HepG2 (cell line): Measurements from ENCODE around the gene ETFA. TPM values are rescaled to one million over a fixed set of nuclear protein-coding genes. Genes with fewer than 3 reads are reported as not detected.

Source experiments
- ATM ChIP-seq: fragments of 450-650 bp; IDR thresholded peaks from 2 replicates; pipeline ENCODE4 v1.7.1; 2017; ENCODE audit warnings: mild to moderate bottlenecking, borderline replicate concordance
- HHEX ChIP-seq: IDR thresholded peaks from 2 replicates; pipeline ENCODE4 v1.6.1; 2016; ENCODE audit warnings: control low read depth
- MTF2 ChIP-seq: sonication (generic); formaldehyde crosslinking; IDR thresholded peaks from 2 replicates; pipeline ENCODE4 v1.5.0; 2020; ENCODE audit warnings: missing genetic modification reagents, borderline replicate concordance
- SNAPC4 ChIP-seq: sonication (generic); formaldehyde crosslinking; IDR thresholded peaks from 2 replicates; pipeline ENCODE4 v1.4.0; 2020; ENCODE audit warnings: mild to moderate bottlenecking, missing genetic modification reagents
- STAT5B ChIP-seq: sonication (generic); formaldehyde crosslinking; IDR thresholded peaks from 2 replicates; pipeline ENCODE4 v1.4.0; 2020; ENCODE audit warnings: missing genetic modification reagents
- polyA plus RNA-seq, 8 experiments: library from polyadenylated mRNA; depleted of rRNA in 3 of 8; stranded (reverse) in 7 of 8; unstranded in 1 of 8; fragments of >200 nt; fragmentation: Illumina TruSeq in 4 of 8; extraction: Trizol in 4 of 8; gene quantifications; 2 replicates each; pipeline versions ENCODE4 v1.2.1 to v1.2.3, GENCODE V29; 2011 to 2016; ENCODE audit warnings: low read depth in 4 of 8, missing spikeins in 1 of 8, mixed read lengths in 1 of 8; ENCODE audit not compliant: insufficient read depth in 1 of 8
- total RNA-seq, 5 experiments: library from RNA; depleted of rRNA; stranded (reverse); fragments of >200 nt; fragmentation: Illumina TruSeq; extraction: Trizol; gene quantifications; 2 replicates each; pipeline ENCODE4 v1.2.3, GENCODE V29; 2016; ENCODE audit warnings: low read depth in 1 of 5
- TF ChIP-seq, protein P1 (sequence below): sonication (generic); formaldehyde crosslinking; IDR thresholded peaks from 2 replicates; pipeline ENCODE4 v1.4.0; 2020; ENCODE audit warnings: missing genetic modification reagents, borderline replicate concordance
- TF ChIP-seq, protein P2 (sequence below): IDR thresholded peaks from 2 replicates; pipeline ENCODE4 v1.6.1; 2016; ENCODE audit warnings: missing compliant biosample characterization, missing genetic modification reagents, borderline replicate concordance
- TF ChIP-seq, protein P3 (sequence below): sonication (generic); formaldehyde crosslinking; IDR thresholded peaks from 2 replicates; pipeline ENCODE4 v1.8.1; 2022; ENCODE audit warnings: mild to moderate bottlenecking, missing genetic modification reagents
- TF ChIP-seq, protein P4 (sequence below), 2 experiments: fragments of 450-650 bp in 1 of 2; sonication (generic) in 1 of 2; formaldehyde crosslinking in 1 of 2; IDR thresholded peaks; 2 replicates each; pipeline versions ENCODE4 v1.6.1 to v1.8.0; 2016 to 2022; ENCODE audit warnings: antibody characterized with exemption in 1 of 2, mild to moderate bottlenecking in 1 of 2, missing genetic modification reagents in 1 of 2

Gene ETFA
- total and polyA plus RNA-seq, 2 of the 13 experiments (the other 11 are each of a cell fraction or from before 2014, with no cell fraction given): 291 to 396 TPM

DNA sequence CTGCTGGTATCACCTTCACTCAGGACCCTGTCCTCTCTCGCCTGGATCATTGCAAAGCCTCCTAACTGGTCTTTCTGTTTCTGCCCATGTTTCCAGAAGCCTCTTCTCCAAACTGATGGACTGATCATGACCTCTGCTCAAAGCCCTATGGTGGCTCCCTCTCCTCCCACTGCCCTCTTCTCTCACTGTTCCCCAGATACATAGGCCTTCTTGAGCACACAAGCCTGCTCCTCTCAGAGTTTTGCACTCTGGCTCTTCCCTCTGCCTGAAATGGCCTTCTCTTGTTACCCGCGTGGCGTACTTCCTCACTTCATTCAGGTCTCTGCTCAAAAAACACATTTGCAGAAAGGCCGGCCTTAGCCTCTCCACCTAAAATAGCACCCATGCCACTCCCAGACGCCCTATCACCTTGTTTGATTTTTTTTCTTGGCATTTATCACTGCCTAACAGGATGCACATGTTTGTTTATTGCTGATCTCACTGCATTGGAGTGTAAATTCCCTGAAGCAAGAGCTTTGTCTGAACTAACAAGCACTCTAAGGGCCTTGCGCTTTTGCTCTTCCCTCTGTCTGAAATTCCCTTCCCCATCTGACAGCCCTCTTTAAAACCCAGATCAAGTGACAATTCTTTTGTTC lies 1.4 kb upstream of the ETFA start (continued):
- TF ChIP-seq STAT5B (CRISPR knock-in tag): no peak
- TF ChIP-seq, protein P1, sequence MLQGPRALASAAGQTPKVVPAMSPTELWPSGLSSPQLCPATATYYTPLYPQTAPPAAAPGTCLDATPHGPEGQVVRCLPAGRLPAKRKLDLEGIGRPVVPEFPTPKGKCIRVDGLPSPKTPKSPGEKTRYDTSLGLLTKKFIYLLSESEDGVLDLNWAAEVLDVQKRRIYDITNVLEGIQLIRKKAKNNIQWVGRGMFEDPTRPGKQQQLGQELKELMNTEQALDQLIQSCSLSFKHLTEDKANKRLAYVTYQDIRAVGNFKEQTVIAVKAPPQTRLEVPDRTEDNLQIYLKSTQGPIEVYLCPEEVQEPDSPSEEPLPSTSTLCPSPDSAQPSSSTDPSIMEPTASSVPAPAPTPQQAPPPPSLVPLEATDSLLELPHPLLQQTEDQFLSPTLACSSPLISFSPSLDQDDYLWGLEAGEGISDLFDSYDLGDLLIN (CRISPR knock-in tag): no peak
- no peak; the same call in 1 of the 2 replicates for TF ChIP-seq HHEX (CRISPR knock-in tag)
- no peak for TF ChIP-seq ATM
- TF ChIP-seq, protein P2, sequence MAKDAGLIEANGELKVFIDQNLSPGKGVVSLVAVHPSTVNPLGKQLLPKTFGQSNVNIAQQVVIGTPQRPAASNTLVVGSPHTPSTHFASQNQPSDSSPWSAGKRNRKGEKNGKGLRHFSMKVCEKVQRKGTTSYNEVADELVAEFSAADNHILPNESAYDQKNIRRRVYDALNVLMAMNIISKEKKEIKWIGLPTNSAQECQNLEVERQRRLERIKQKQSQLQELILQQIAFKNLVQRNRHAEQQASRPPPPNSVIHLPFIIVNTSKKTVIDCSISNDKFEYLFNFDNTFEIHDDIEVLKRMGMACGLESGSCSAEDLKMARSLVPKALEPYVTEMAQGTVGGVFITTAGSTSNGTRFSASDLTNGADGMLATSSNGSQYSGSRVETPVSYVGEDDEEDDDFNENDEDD (CRISPR knock-in tag): no peak
- no peak for TF ChIP-seq SNAPC4
- no peak for TF ChIP-seq MTF2
- TF ChIP-seq, protein P3, sequence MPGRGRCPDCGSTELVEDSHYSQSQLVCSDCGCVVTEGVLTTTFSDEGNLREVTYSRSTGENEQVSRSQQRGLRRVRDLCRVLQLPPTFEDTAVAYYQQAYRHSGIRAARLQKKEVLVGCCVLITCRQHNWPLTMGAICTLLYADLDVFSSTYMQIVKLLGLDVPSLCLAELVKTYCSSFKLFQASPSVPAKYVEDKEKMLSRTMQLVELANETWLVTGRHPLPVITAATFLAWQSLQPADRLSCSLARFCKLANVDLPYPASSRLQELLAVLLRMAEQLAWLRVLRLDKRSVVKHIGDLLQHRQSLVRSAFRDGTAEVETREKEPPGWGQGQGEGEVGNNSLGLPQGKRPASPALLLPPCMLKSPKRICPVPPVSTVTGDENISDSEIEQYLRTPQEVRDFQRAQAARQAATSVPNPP (CRISPR knock-in tag): no peak
- TF ChIP-seq, protein P4, sequence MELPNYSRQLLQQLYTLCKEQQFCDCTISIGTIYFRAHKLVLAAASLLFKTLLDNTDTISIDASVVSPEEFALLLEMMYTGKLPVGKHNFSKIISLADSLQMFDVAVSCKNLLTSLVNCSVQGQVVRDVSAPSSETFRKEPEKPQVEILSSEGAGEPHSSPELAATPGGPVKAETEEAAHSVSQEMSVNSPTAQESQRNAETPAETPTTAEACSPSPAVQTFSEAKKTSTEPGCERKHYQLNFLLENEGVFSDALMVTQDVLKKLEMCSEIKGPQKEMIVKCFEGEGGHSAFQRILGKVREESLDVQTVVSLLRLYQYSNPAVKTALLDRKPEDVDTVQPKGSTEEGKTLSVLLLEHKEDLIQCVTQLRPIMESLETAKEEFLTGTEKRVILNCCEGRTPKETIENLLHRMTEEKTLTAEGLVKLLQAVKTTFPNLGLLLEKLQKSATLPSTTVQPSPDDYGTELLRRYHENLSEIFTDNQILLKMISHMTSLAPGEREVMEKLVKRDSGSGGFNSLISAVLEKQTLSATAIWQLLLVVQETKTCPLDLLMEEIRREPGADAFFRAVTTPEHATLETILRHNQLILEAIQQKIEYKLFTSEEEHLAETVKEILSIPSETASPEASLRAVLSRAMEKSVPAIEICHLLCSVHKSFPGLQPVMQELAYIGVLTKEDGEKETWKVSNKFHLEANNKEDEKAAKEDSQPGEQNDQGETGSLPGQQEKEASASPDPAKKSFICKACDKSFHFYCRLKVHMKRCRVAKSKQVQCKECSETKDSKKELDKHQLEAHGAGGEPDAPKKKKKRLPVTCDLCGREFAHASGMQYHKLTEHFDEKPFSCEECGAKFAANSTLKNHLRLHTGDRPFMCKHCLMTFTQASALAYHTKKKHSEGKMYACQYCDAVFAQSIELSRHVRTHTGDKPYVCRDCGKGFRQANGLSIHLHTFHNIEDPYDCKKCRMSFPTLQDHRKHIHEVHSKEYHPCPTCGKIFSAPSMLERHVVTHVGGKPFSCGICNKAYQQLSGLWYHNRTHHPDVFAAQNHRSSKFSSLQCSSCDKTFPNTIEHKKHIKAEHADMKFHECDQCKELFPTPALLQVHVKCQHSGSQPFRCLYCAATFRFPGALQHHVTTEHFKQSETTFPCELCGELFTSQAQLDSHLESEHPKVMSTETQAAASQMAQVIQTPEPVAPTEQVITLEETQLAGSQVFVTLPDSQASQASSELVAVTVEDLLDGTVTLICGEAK (IDR thresholded peaks at IDR 0.05): no peak
- TF ChIP-seq, protein P4 (CRISPR knock-in tag; IDR thresholded peaks at IDR 0.05): no peak
